AG04450 (cell line): Measurements from ENCODE around the gene CACNA1G. TPM values are rescaled to one million over a fixed set of nuclear protein-coding genes. Genes with fewer than 3 reads are reported as not detected.

Experiments
- CTCF ChIA-PET: fragments of 300-600, 350-600 bp; formaldehyde crosslinking; extraction: SDS; loops from one replicate; lab custom pipeline; 2022; ENCODE audit warnings: antibody characterized with exemption, inconsistent platforms; lab: Charles Lee
- POLR2A ChIA-PET: fragments of 350-600 bp; formaldehyde crosslinking; extraction: SDS; loops from one replicate; lab custom pipeline; 2021; ENCODE audit warnings: antibody characterized with exemption, inconsistent platforms; lab: Yijun Ruan, JAX
- DNase-seq: peaks from one replicate; pipeline ENCODE4 v3.0.0-alpha.2; 2011; ENCODE audit warnings: low read depth, low spot score
- H3K27ac ChIP-seq: one replicate; pipeline ENCODE4 v1.5.1; 2012; ENCODE audit warnings: low read depth, low read length, control low read depth
- H3K27me3 ChIP-seq: one replicate; pipeline ENCODE4 v1.6.0; 2012; ENCODE audit warnings: low read length; ENCODE audit not compliant: control insufficient read depth, insufficient read depth
- H3K4me3 ChIP-seq: 2 replicates; pipeline ENCODE4 v1.5.1; 2011; ENCODE audit warnings: mild to moderate bottlenecking, low read depth, low read length, control low read depth
- H3K9me3 ChIP-seq: 2 replicates; pipeline ENCODE4 v1.5.1; 2012; ENCODE audit warnings: low read length; ENCODE audit not compliant: control insufficient read depth, insufficient read depth
- polyA plus RNA-seq: library from polyadenylated mRNA; depleted of rRNA; stranded (reverse); fragments of >200 nt; gene quantifications from 2 replicates; pipeline ENCODE4 v1.2.3, GENCODE V29; 2011
- TF ChIP-seq, protein P1 (sequence below): IDR thresholded peaks from 2 replicates; pipeline ENCODE4 v1.5.1; 2011; ENCODE audit warnings: low read depth, low read length, control low read depth, inconsistent platforms

Gene CACNA1G
- polyA plus RNA-seq, 1 experiment = 0.05 TPM

DNA sequence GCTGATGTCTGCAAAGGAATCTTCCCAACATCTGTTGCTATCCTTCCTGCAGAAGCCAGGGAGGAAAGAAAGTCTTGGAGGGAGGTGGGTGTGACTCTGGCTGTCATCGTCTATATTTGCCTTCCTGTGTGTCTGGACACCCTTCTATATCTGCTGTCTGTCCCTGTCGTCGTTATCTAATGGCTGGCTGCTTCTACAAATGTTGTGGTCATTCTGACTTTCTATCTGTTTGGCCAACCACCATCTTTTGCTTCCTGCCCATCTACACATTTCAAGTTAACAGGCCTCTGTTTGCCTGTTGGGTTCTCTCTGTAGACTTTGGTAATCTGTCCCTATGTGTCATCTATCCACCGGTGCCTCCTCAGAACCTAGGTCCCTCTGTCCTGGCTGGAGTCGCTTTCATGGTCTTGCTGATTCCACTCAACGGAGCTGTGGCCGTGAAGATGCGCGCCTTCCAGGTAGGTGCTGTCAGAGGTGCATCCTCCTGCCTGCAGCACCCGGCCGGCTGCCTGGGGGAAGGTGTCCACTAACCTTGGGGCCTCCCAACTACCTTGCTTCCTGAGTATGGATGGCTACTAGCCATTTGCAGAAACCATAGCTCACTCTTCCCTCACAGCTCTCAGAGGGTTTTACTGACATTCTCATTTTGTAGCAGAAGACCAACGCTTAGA lies 104.4 kb downstream of the CACNA1G start:
- TF ChIP-seq, protein P1, sequence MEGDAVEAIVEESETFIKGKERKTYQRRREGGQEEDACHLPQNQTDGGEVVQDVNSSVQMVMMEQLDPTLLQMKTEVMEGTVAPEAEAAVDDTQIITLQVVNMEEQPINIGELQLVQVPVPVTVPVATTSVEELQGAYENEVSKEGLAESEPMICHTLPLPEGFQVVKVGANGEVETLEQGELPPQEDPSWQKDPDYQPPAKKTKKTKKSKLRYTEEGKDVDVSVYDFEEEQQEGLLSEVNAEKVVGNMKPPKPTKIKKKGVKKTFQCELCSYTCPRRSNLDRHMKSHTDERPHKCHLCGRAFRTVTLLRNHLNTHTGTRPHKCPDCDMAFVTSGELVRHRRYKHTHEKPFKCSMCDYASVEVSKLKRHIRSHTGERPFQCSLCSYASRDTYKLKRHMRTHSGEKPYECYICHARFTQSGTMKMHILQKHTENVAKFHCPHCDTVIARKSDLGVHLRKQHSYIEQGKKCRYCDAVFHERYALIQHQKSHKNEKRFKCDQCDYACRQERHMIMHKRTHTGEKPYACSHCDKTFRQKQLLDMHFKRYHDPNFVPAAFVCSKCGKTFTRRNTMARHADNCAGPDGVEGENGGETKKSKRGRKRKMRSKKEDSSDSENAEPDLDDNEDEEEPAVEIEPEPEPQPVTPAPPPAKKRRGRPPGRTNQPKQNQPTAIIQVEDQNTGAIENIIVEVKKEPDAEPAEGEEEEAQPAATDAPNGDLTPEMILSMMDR = no peak
- Histone ChIP-seq H3K27ac (no peak overlapping the region), H3K4me3 (no peak overlapping the region), H3K9me3 (no peaks in the 10 kb centered on the region), H3K27me3 (no peaks in the 10 kb centered on the region)
- no peak for DNase-seq
- CTCF ChIA-PET = no interaction called here
- POLR2A ChIA-PET = no interaction called here

DNA sequence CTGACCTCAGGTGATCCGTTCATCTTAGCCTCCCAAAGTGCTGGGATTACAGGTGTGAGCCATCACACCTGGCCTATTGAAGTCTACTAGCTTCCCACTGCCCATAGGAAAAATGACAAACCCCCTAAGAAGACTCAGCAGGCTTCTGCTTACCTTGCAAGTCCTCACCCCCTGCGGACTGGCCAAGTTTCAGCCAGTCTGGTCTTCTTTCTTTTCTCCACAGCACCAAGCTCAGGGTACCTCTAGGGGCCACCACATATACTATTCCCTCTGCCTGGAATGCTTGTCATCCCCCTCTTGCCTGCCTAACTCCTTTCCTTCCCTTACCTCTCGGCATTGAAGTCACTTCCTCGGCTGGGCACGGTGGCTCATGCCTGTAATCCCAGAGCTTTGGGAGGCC lies 105.3 kb downstream of the CACNA1G start:
- H3K27me3 ChIP-seq = no peaks in the 10 kb centered on the region
- no peaks in the 10 kb centered on the region for H3K9me3 ChIP-seq
- TF ChIP-seq, protein P1 = no peak
- CTCF ChIA-PET = no interaction called here
- POLR2A ChIA-PET = no interaction called here
- no peak overlapping the region for H3K4me3 ChIP-seq
- no peak overlapping the region for H3K27ac ChIP-seq
- no peak for DNase-seq

DNA sequence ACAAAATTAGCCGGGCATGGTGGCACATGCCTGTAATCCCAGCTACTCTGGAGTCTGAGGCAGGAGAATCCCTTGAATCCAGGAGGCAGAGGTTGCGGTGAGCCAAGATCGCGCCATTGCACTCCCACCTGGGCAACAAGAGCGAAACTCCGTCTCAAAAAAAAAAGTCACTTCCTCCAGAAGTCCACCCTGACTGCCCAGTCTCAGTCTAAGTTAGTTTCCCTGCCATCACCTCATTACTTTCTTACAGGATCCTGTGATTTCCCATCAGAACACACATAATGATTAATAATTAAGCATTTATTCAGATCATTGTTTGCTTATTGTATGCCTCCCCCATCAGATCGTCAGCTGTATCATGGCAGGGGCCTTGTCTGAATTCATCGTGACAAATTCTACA lies 105.8 kb downstream of the CACNA1G start:
- ChIA-PET CTCF (no interaction called here), POLR2A (no interaction called here)

DNA sequence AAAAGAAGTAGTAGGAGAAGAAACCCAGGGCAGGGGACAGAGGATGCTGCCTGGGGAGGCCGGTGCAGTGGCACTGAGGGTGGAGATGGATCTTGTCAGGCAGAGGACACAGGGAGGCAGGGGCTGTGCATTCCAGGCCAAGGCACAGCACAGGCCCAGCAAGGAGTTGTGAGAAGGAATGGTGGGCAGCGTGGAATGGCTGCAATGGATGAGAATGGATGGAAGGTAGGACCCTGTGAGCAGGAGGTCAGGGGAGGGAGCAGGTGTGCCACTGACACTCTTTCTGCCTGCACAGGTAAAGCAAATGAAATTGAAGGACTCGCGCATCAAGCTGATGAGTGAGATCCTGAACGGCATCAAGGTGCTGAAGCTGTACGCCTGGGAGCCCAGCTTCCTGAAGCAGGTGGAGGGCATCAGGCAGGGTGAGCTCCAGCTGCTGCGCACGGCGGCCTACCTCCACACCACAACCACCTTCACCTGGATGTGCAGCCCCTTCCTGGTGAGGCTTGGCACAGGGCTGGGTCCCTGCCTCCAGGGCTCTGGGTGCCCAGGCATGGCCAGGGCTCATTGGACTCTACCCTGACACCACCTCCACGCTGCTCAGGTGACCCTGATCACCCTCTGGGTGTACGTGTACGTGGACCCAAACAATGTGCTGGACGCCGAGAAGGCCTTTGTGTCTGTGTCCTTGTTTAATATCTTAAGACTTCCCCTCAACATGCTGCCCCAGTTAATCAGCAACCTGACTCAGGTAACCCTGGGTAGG lies 106.9 kb downstream of the CACNA1G start:
- Histone ChIP-seq H3K4me3 (no peak overlapping the region), H3K9me3 (no peaks in the 10 kb centered on the region), H3K27me3 (no peaks in the 10 kb centered on the region), H3K27ac (no peak overlapping the region)
- ChIA-PET POLR2A (no interaction called here), CTCF (no interaction called here)
- TF ChIP-seq, protein P1 = no peak
- DNase-seq = no peak

More for the DNA sequence above, 105.8 kb downstream of the CACNA1G start:
- no peaks in the 10 kb centered on the region for H3K9me3 ChIP-seq
- TF ChIP-seq, protein P1 = no peak
- H3K4me3 ChIP-seq = no peak overlapping the region
- no peaks in the 10 kb centered on the region for H3K27me3 ChIP-seq
- DNase-seq = no peak
- H3K27ac ChIP-seq = no peak overlapping the region

DNA sequence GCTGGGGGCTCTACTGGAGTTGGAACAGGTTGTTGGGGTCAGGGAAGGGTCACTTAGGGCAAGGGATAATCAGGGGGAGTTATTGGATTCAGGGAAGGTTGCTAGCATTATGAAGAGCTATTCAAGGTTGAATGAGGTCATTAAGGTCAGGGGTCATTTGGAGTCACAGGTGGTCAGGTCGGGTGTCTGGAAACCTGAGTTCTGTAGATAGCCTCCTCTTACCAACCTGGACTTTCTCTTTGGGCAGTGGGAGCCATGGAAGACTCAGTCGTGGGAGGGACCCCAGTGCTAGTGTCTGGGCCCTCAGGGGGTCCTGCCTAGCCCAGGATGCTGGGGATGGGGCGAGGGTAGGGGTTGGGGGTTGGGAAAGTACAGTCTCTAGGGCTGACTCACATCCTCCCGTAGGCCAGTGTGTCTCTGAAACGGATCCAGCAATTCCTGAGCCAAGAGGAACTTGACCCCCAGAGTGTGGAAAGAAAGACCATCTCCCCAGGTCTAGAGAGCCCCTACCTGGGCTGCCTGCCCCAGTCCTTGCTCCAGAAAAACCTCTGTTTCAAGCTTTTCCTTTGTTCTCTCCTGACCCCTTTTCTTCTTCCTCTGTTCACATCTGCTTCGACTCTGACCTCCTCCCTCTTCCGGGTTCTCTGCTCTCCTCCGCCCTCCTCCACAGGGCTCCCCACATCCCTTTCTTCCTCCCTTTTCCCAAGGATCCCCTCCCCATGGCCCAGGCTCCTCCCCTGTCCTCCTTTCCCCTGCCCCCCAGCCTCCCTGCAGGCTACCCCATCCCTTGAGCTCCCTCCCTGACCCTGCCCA lies 107.7 kb downstream of the CACNA1G start:
- Histone ChIP-seq H3K27ac (no peak overlapping the region), H3K9me3 (no peaks in the 10 kb centered on the region), H3K27me3 (no peaks in the 10 kb centered on the region), H3K4me3 (no peak overlapping the region)
- ChIA-PET POLR2A (no interaction called here), CTCF (no interaction called here)
- TF ChIP-seq, protein P1 = no peak
- DNase-seq = no peak
